ENCODE data around the gene NLRP10.

- no peak for TF ChIP-seq JUN (IDR thresholded peaks at IDR 0.05; ENCODE audit: borderline replicate concordance, insufficient read depth, insufficient read length, low read depth)
- no peak for TF ChIP-seq CTCF (IDR thresholded peaks at IDR 0.05; ENCODE audit: extremely low read depth in 1 of 2, insufficient read depth in 1 of 2, low read depth in 1 of 2, low read length in 2 of 2)
Measured at GRCh38 chr11:8008212-8008611, 43.0 kb upstream of the NLRP10 start.

All from endothelial cell of umbilical vein (primary cell).